MM.1S (cell line): ENCODE data around the gene P4HA1.

Experiments
- EZH2 ChIP-seq: fragments of 300-600 bp; sonication (generic); optimal IDR thresholded peaks from 2 replicates; pipeline ENCODE3; 2017; ENCODE audit warnings: low read depth, mild to moderate bottlenecking, antibody characterized with exemption, low read length, mixed read lengths
- EZH2phosphoT487 ChIP-seq: fragments of 300-600 bp; sonication (generic); IDR thresholded peaks from 2 replicates; pipeline ENCODE4 v1.6.1; 2018; ENCODE audit warnings: antibody characterized with exemption, low read length
- TF ChIP-seq, protein P1 (sequence below): fragments of 300-600 bp; sonication (generic); IDR thresholded peaks from 2 replicates; pipeline ENCODE4 v1.5.1; 2016; ENCODE audit warnings: antibody characterized with exemption, low read length, mixed read lengths

DNA sequence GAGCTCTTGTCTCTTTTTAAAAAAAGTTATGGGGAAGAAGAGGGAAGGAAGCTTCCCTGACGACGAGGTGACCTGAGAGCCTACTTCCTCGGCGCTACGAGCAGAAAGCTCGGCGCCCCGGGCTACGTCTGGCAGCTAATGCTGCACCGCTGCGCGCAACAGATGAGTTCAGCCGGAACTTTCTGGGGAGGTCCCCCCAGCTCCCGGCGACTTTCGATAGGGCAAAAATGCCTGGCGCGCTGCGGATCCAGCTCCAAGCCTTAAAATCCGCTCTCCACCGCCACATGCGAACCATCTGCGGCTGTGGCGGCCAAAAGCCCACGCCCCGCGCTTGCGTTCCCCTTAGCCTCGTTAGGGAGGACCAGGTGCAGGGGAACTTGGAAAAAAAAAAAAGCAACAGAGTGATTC lies 621 bp downstream of the P4HA1 start:
- TF ChIP-seq, protein P1, sequence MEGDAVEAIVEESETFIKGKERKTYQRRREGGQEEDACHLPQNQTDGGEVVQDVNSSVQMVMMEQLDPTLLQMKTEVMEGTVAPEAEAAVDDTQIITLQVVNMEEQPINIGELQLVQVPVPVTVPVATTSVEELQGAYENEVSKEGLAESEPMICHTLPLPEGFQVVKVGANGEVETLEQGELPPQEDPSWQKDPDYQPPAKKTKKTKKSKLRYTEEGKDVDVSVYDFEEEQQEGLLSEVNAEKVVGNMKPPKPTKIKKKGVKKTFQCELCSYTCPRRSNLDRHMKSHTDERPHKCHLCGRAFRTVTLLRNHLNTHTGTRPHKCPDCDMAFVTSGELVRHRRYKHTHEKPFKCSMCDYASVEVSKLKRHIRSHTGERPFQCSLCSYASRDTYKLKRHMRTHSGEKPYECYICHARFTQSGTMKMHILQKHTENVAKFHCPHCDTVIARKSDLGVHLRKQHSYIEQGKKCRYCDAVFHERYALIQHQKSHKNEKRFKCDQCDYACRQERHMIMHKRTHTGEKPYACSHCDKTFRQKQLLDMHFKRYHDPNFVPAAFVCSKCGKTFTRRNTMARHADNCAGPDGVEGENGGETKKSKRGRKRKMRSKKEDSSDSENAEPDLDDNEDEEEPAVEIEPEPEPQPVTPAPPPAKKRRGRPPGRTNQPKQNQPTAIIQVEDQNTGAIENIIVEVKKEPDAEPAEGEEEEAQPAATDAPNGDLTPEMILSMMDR, result no peak
- TF ChIP-seq EZH2 (no peak), EZH2phosphoT487 (no peak)
